Activated CD8-positive, alpha-beta memory T cell treated with anti-CD3 and anti-CD28 coated beads, Interleukin-2, amount 50 U/mL, for 1 hour (primary cell): ENCODE data around the gene KARS1.

Source experiments
- DNase-seq: peaks from one replicate; pipeline ENCODE4 v3.0.0-alpha.2; 2020; ENCODE audit errors: extremely low read depth

The KARS1 gene

GRCh38 chr16:75579281-75579834 lies 68.1 kb downstream of the KARS1 start:
- no peak for DNase-seq

DNA sequence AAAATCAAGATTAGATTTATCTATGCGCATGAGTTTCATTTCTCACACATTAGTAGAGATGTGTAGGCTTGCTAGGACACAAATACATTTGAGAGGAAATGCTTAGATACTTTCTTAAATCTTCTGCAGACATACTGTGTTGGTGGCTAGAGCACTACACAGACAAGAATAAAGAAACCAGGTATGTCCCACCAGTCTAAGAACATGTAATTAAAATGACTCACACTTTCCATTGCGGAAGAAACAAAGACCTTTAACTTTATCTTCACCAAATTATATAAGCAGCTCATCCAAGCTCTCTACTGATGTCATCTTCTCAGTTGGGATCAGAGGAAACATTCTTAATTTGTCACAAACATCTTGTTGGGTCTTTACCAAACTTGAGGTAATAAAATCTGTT lies 68.7 kb downstream of the KARS1 start:
- DNase-seq = no peak

DNA sequence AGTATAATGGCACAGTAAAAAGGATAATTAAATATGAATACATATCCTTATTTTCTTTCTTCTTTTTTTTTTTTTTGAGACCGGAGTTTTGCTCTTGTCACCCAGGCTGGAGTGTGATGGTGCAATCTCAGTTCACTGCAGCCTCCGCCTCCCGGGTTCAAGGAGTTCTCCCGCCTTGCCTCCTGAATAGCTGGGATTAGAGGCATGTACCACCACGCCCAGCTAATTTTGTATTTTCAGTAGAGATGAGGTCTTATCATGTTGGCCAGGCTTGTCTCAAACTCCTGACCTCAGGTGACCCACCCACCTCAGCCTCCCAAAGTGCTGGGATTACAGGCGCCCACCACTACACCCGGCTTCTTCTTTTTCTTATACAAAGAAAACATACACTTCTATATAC lies 69.3 kb downstream of the KARS1 start:
- no peak for DNase-seq
